ENCODE data around the gene EPHA3. TPM values are rescaled to one million over a fixed set of nuclear protein-coding genes. Genes with fewer than 3 reads are reported as not detected.

Gene EPHA3
- total RNA-seq, 1 experiment from 2014 or later: 0.74 TPM

GRCh38 chr3:89278302-89279025, 171.0 kb downstream of the EPHA3 start:
- H3K27me3 Mint-ChIP-seq (ENCODE audit: low read depth): no peaks in the 10 kb centered on the region
- H3K36me3 Mint-ChIP-seq: no peaks in the 10 kb centered on the region
- H3K4me1 Mint-ChIP-seq: peaks cover 42% of the 10 kb centered on the region
- H3K9me3 Mint-ChIP-seq: no peaks in the 10 kb centered on the region
- DNase-seq (ENCODE audit: low spot score): peak; percentile 65
- ChIA-PET POLR2A (interaction anchor here (0.5 kb wide), 1 partner anchor 118 kb away, joined by 3 read pairs; no protein-coding TSS in a partner anchor), CTCF (interaction anchor here (1.6 kb wide), 1 partner anchor 32 kb away, joined by 3 read pairs; no protein-coding TSS in a partner anchor)
- peak overlapping the region; percentile 85 for H3K27ac Mint-ChIP-seq
- TF ChIP-seq ZNF396 (CRISPR knock-in tag; IDR thresholded peaks at IDR 0.05; ENCODE audit: borderline replicate concordance): no peak
- TF ChIP-seq CREM (CRISPR knock-in tag; IDR thresholded peaks at IDR 0.05): no peak
- peak; percentile 61; the same call in 1 of the 2 replicates for TF ChIP-seq ZBTB21 (CRISPR knock-in tag; IDR thresholded peaks at IDR 0.05; ENCODE audit: borderline replicate concordance)
- peak; percentile 97; the same call in 1 of the 2 replicates for TF ChIP-seq TEAD1 (CRISPR knock-in tag; IDR thresholded peaks at IDR 0.05)
- TF ChIP-seq NFATC4 (CRISPR knock-in tag; IDR thresholded peaks at IDR 0.05): no peak
- 0 out of 2 replicates have a peak, but pooled peaks have one; percentile 20 for TF ChIP-seq ZSCAN18 (CRISPR knock-in tag; IDR thresholded peaks at IDR 0.05)
- TF ChIP-seq MAX (CRISPR knock-in tag; IDR thresholded peaks at IDR 0.05): 0 out of 2 replicates have a peak, but pooled peaks have one; percentile 17
- TF ChIP-seq ZNF423 (CRISPR knock-in tag; IDR thresholded peaks at IDR 0.05): 0 out of 2 replicates have a peak, but pooled peaks have one; percentile 11
- TF ChIP-seq TEAD4 (CRISPR knock-in tag; IDR thresholded peaks at IDR 0.05): peak; percentile 66; the same call in 1 of the 2 replicates
- TF ChIP-seq GTF2I (CRISPR knock-in tag; conservative IDR thresholded peaks at IDR 0.05): no peak
- peak; percentile 99 for ATAC-seq
- H3K4me3 Mint-ChIP-seq: no peak overlapping the region

GRCh38 chr3:89280301-89280700, 172.9 kb downstream of the EPHA3 start:
- H3K9me3 Mint-ChIP-seq: 0 out of 2 replicates have a peak, but pooled peaks cover 3% of the 10 kb centered on the region
- DNase-seq (ENCODE audit: low spot score) (no peak), ATAC-seq (no peak)
- TF ChIP-seq CTCF (IDR thresholded peaks at IDR 0.05) (no peak), ZNF121 (CRISPR knock-in tag; IDR thresholded peaks at IDR 0.05) (no peak), ZNF671 (CRISPR knock-in tag; IDR thresholded peaks at IDR 0.05) (no peak), HMGXB4 (CRISPR knock-in tag; IDR thresholded peaks at IDR 0.05) (no peak), SMAD3 (CRISPR knock-in tag; IDR thresholded peaks at IDR 0.05; ENCODE audit: borderline replicate concordance) (no peak), CREM (CRISPR knock-in tag; IDR thresholded peaks at IDR 0.05) (no peak), ATF3 (CRISPR knock-in tag; conservative IDR thresholded peaks at IDR 0.05) (no peak), ELF4 (CRISPR knock-in tag; IDR thresholded peaks at IDR 0.05; ENCODE audit: low read depth) (no peak)
- no peak overlapping the region for H3K27ac Mint-ChIP-seq
- H3K27me3 Mint-ChIP-seq (ENCODE audit: low read depth): no peaks in the 10 kb centered on the region
- ChIA-PET POLR2A (no interaction called here), CTCF (no interaction called here)
- H3K4me3 Mint-ChIP-seq: no peak overlapping the region
- no peaks in the 10 kb centered on the region for H3K36me3 Mint-ChIP-seq
- peaks cover 42% of the 10 kb centered on the region for H3K4me1 Mint-ChIP-seq

All from WTC11 (cell line).